ENCODE data around the gene CSN3. TPM values are rescaled to one million over a fixed set of nuclear protein-coding genes. Genes with fewer than 3 reads are reported as not detected.

Gene CSN3
- total RNA-seq, 1 donor from 2014 or later, result not detected

GRCh38 chr4:70243091-70243490 lies 694 bp downstream of the CSN3 start:
- DNase-seq, result no peak
- no peaks in the 10 kb centered on the region for H3K9me3 ChIP-seq
- no peak for TF ChIP-seq CTCF (IDR thresholded peaks at IDR 0.05)
- intact Hi-C loops (cut with DNase I), result no loop called here
- no peak overlapping the region for H3K4me3 ChIP-seq
- H3K27me3 ChIP-seq (ENCODE audit: low read depth), result no peaks in the 10 kb centered on the region
- no peaks in the 10 kb centered on the region for H3K4me1 ChIP-seq
- H3K27ac ChIP-seq, result no peak overlapping the region
- no peaks in the 10 kb centered on the region for H3K36me3 ChIP-seq
- ATAC-seq, result no peak

GRCh38 chr4:70251250-70251944 lies 9.0 kb downstream of the CSN3 start:
- Histone ChIP-seq H3K4me1 (no peaks in the 10 kb centered on the region), H3K27me3 (ENCODE audit: low read depth) (no peaks in the 10 kb centered on the region), H3K4me3 (no peak overlapping the region), H3K27ac (no peak overlapping the region), H3K9me3 (no peaks in the 10 kb centered on the region), H3K36me3 (no peaks in the 10 kb centered on the region)
- intact Hi-C loops (cut with DNase I), result no loop called here
- DNase-seq (no peak), ATAC-seq (no peak)
- no peak for TF ChIP-seq CTCF (IDR thresholded peaks at IDR 0.05)

- ATAC-seq, result no peak
These were observed 9.5 kb downstream of the CSN3 start for GRCh38 chr4:70251945-70252277.

GRCh38 chr4:70269674-70270073 lies 27.3 kb downstream of the CSN3 start:
- Histone ChIP-seq H3K27ac (no peak overlapping the region), H3K27me3 (ENCODE audit: low read depth) (no peaks in the 10 kb centered on the region), H3K4me3 (no peak overlapping the region), H3K9me3 (no peaks in the 10 kb centered on the region), H3K4me1 (no peaks in the 10 kb centered on the region), H3K36me3 (no peaks in the 10 kb centered on the region)
- DNase-seq (no peak), ATAC-seq (no peak)
- peak; percentile 12 for TF ChIP-seq CTCF (IDR thresholded peaks at IDR 0.05)
- intact Hi-C loops (cut with DNase I), result no loop called here

More at GRCh38 chr4:70251945-70252277, 9.5 kb downstream of the CSN3 start:
- H3K27me3 ChIP-seq (ENCODE audit: low read depth), result no peaks in the 10 kb centered on the region
- no peaks in the 10 kb centered on the region for H3K4me1 ChIP-seq
- H3K27ac ChIP-seq, result no peak overlapping the region
- H3K9me3 ChIP-seq, result no peaks in the 10 kb centered on the region
- no peak for DNase-seq
- TF ChIP-seq CTCF (IDR thresholded peaks at IDR 0.05), result no peak
- intact Hi-C loops (cut with DNase I), result no loop called here
- H3K4me3 ChIP-seq, result no peak overlapping the region
- no peaks in the 10 kb centered on the region for H3K36me3 ChIP-seq

- no peak for TF ChIP-seq CTCF (IDR thresholded peaks at IDR 0.05)
- Histone ChIP-seq H3K27ac (no peak overlapping the region), H3K4me1 (no peaks in the 10 kb centered on the region), H3K4me3 (no peak overlapping the region), H3K9me3 (no peaks in the 10 kb centered on the region), H3K27me3 (ENCODE audit: low read depth) (no peaks in the 10 kb centered on the region), H3K36me3 (no peaks in the 10 kb centered on the region)
- no peak for DNase-seq
- no peak for ATAC-seq
- intact Hi-C loops (cut with DNase I), result no loop called here
These were observed 34.7 kb downstream of the CSN3 start for GRCh38 chr4:70277121-70277520.
